IMR-90 (cell line): ENCODE data around the gene OSBPL1A. TPM values are rescaled to one million over a fixed set of nuclear protein-coding genes. Genes with fewer than 3 reads are reported as not detected.

Experiments used
- ATAC-seq: fragments of 200-7000 bp; cut with Tn5 transposase; 2 replicates; pipeline ENCODE4 v1.9.1; 2020; ENCODE audit warnings: low read depth, mild to moderate bottlenecking, moderate library complexity
- BruUV-seq: library from RNA; stranded (reverse); fragments of 400-500 nt; replicated peaks from 2 replicates; lab custom pipeline; 2021; lab: Mats Ljungman, UMichigan
- CTCF ChIA-PET: fragments of 300-600 bp; formaldehyde crosslinking; extraction: SDS; loops from one replicate; lab custom pipeline; 2021; ENCODE audit warnings: antibody characterized with exemption; lab: Yijun Ruan, JAX
- POLR2A ChIA-PET: fragments of 300-600 bp; sonication (Branson Sonifier 250); formaldehyde crosslinking; loops from one replicate; lab custom pipeline; 2022; ENCODE audit warnings: antibody characterized with exemption; ENCODE audit not compliant: unreplicated experiment; lab: Charles Lee
- DNase-seq: peaks from one replicate; pipeline ENCODE4 v3.0.0; 2013
- H2AFZ ChIP-seq: replicated peaks from 2 replicates; pipeline ENCODE3; 2013; ENCODE audit warnings: low read length, mild to moderate bottlenecking; ENCODE audit not compliant: poor library complexity
- H2AK5ac ChIP-seq: 2 replicates; pipeline ENCODE4 v1.6.1; 2013; ENCODE audit warnings: low read depth, low read length, inconsistent platforms
- H2AK9ac ChIP-seq: replicated peaks from 2 replicates; pipeline ENCODE3; 2013; ENCODE audit warnings: mild to moderate bottlenecking, low read depth, low read length, moderate library complexity; ENCODE audit not compliant: poor library complexity
- H2BK120ac ChIP-seq: 2 replicates; pipeline ENCODE4 v1.6.1; 2013; ENCODE audit warnings: low read depth, low read length, inconsistent platforms
- H2BK15ac ChIP-seq: 3 replicates; pipeline ENCODE4 v1.6.1; 2013; ENCODE audit warnings: low read depth, low read length, inconsistent platforms
- H2BK20ac ChIP-seq: 2 replicates; pipeline ENCODE4 v1.6.1; 2013; ENCODE audit warnings: low read depth, mild to moderate bottlenecking, inconsistent platforms, low read length, moderate library complexity
- H2BK5ac ChIP-seq: 2 replicates; pipeline ENCODE4 v1.6.1; 2013; ENCODE audit warnings: mild to moderate bottlenecking, low read depth, low read length, inconsistent platforms; ENCODE audit not compliant: poor library complexity, severe bottlenecking
- H3K14ac ChIP-seq: replicated peaks from 2 replicates; pipeline ENCODE4 v1.6.1; 2013; ENCODE audit warnings: low read depth, low read length, inconsistent platforms
- H3K18ac ChIP-seq: 2 replicates; pipeline ENCODE4 v1.6.1; 2013; ENCODE audit warnings: low read depth, low read length, control low read depth
- H3K23ac ChIP-seq: 2 replicates; pipeline ENCODE4 v1.6.1; 2013; ENCODE audit warnings: low read depth, low read length, inconsistent platforms
- H3K27ac ChIP-seq: 2 replicates; pipeline ENCODE4 v1.5.1; 2013; ENCODE audit warnings: mild to moderate bottlenecking, control low read depth, low read length; ENCODE audit not compliant: insufficient read depth
- H3K27me3 ChIP-seq: 2 replicates; pipeline ENCODE4 v1.6.1; 2013; ENCODE audit warnings: low read length; ENCODE audit not compliant: control insufficient read depth, insufficient read depth
- H3K36me3 ChIP-seq: 2 replicates; pipeline ENCODE4 v1.6.1; 2013; ENCODE audit warnings: low read length, mixed read lengths; ENCODE audit not compliant: control insufficient read depth, insufficient read depth
- H3K4ac ChIP-seq: 2 replicates; pipeline ENCODE4 v1.6.1; 2013; ENCODE audit warnings: low read depth, low read length, inconsistent platforms
- H3K4me1 ChIP-seq: 2 replicates; pipeline ENCODE4 v1.6.1; 2013; ENCODE audit warnings: low read length, mixed read lengths; ENCODE audit not compliant: control insufficient read depth, insufficient read depth
- H3K4me2 ChIP-seq: 2 replicates; pipeline ENCODE4 v1.6.1; 2013; ENCODE audit warnings: low read depth, mild to moderate bottlenecking, control low read depth, low read length, moderate library complexity
- H3K4me3 ChIP-seq: 2 replicates; pipeline ENCODE4 v1.5.1; 2013; ENCODE audit warnings: low read depth, mild to moderate bottlenecking, control low read depth, low read length, moderate library complexity; ENCODE audit not compliant: insufficient read depth
- H3K56ac ChIP-seq: 2 replicates; pipeline ENCODE4 v1.6.1; 2013; ENCODE audit warnings: low read length, inconsistent platforms; ENCODE audit not compliant: insufficient read depth; ENCODE audit errors: extremely low read depth
- H3K79me1 ChIP-seq, 2 experiments: 2 replicates each; pipeline ENCODE4 v1.6.1; 2013; ENCODE audit warnings: low read length in 2 of 2, inconsistent platforms in 1 of 2, low read depth in 1 of 2
- H3K9ac ChIP-seq: 2 replicates; pipeline ENCODE4 v1.6.1; 2013; ENCODE audit warnings: low read depth, low read length, control low read depth
- H3K9me1 ChIP-seq: 2 replicates; pipeline ENCODE4 v1.6.1; 2013; ENCODE audit warnings: low read length, inconsistent platforms; ENCODE audit not compliant: insufficient read depth
- H3K9me3 ChIP-seq: 2 replicates; pipeline ENCODE4 v1.6.1; 2013; ENCODE audit warnings: low read length; ENCODE audit not compliant: control insufficient read depth, insufficient read depth
- H4K20me1 ChIP-seq: 2 replicates; pipeline ENCODE4 v1.6.1; 2013; ENCODE audit warnings: low read length, inconsistent platforms; ENCODE audit not compliant: insufficient read depth
- H4K5ac ChIP-seq: 2 replicates; pipeline ENCODE4 v1.6.1; 2013; ENCODE audit warnings: mild to moderate bottlenecking, low read depth, low read length, control low read depth
- H4K8ac ChIP-seq, 2 experiments: 2 replicates each; pipeline ENCODE4 v1.6.1; 2013; ENCODE audit warnings: low read depth in 2 of 2, low read length in 2 of 2, control low read depth in 1 of 2, inconsistent platforms in 1 of 2
- H4K91ac ChIP-seq: 2 replicates; pipeline ENCODE4 v1.6.1; 2013; ENCODE audit warnings: low read depth, low read length, inconsistent platforms; ENCODE audit not compliant: insufficient read depth
- BHLHE40 ChIP-seq: fragments of 150-350 bp; IDR thresholded peaks from 2 replicates; pipeline ENCODE4 v1.6.1; 2016; ENCODE audit warnings: mild to moderate bottlenecking, low read depth, low read length
- CEBPB ChIP-seq: IDR thresholded peaks from 2 replicates; pipeline ENCODE4 v1.6.1; 2012; ENCODE audit warnings: low read depth, low read length, improper control_type of control experiment
- CHD1 ChIP-seq: IDR thresholded peaks from 2 replicates; pipeline ENCODE4 v1.6.1; 2012; ENCODE audit warnings: low read depth, low read length, improper control_type of control experiment
- FOS ChIP-seq: fragments of 150-350 bp; IDR thresholded peaks from 2 replicates; pipeline ENCODE4 v1.6.1; 2016; ENCODE audit warnings: low read depth, low read length
- MAFK ChIP-seq: IDR thresholded peaks from 2 replicates; pipeline ENCODE4 v1.6.1; 2012; ENCODE audit warnings: low read depth, low read length, improper control_type of control experiment
- MAZ ChIP-seq: IDR thresholded peaks from 2 replicates; pipeline ENCODE4 v1.6.1; 2012; ENCODE audit warnings: low read depth, mild to moderate bottlenecking, low read length, improper control_type of control experiment, moderate library complexity, borderline replicate concordance
- MXI1 ChIP-seq: IDR thresholded peaks from 2 replicates; pipeline ENCODE4 v1.6.1; 2012; ENCODE audit warnings: low read depth, mild to moderate bottlenecking, low read length, moderate library complexity, borderline replicate concordance
- NFE2L2 ChIP-seq: fragments of 150-350 bp; IDR thresholded peaks from 2 replicates; pipeline ENCODE4 v1.6.1; 2016; ENCODE audit warnings: low read depth, mild to moderate bottlenecking, low read length
- POLR2A ChIP-seq: IDR thresholded peaks from 2 replicates; pipeline ENCODE4 v1.6.1; 2012; ENCODE audit warnings: mild to moderate bottlenecking, low read depth, low read length
- RAD21 ChIP-seq: IDR thresholded peaks from 2 replicates; pipeline ENCODE4 v1.6.1; 2012; ENCODE audit warnings: low read length, improper control_type of control experiment
- RCOR1 ChIP-seq: IDR thresholded peaks from 2 replicates; pipeline ENCODE4 v1.6.1; 2012; ENCODE audit warnings: mild to moderate bottlenecking, low read length, improper control_type of control experiment; ENCODE audit not compliant: insufficient replicate concordance
- RFX5 ChIP-seq: IDR thresholded peaks from 2 replicates; pipeline ENCODE4 v1.8.0; 2012; ENCODE audit warnings: low read depth, mild to moderate bottlenecking, low read length, moderate library complexity
- SMC3 ChIP-seq: fragments of 150-350 bp; IDR thresholded peaks from 2 replicates; pipeline ENCODE4 v1.6.1; 2016; ENCODE audit warnings: low read depth, mild to moderate bottlenecking, antibody characterized with exemption, low read length, moderate library complexity
- WGBS, 2 experiments: methylation state at CpG; one replicate each; pipeline versions ENCODE4 v1.1.5 to v1.1.7; 2013; ENCODE audit warnings: missing lambda C conversion rate in 2 of 2; ENCODE audit not compliant: insufficient read length in 1 of 2; ENCODE audit errors: extremely low coverage in 2 of 2; 5-methylcytosine and 5-hydroxymethylcytosine counted together
- dilution Hi-C: fragments of 300-500 bp; cut with HindIII; formaldehyde crosslinking; loops from one replicate; pipeline ENCODE4 v1.14.3; 2018; ENCODE audit warnings: low sequenced_read_pairs; ENCODE audit not compliant: unreplicated experiment
- in situ Hi-C: fragments of 300-500 bp; cut with MboI; formaldehyde crosslinking; loops from 3 replicates; pipeline ENCODE4 v1.14.3; 2019; ENCODE audit warnings: low sequenced_read_pairs, inconsistent platforms, mixed read lengths
- intact Hi-C: fragments of 100-400 bp; cut with micrococcal nuclease; formaldehyde crosslinking; loops from 2 replicates; pipeline ENCODE4 v1.10.0; 2022
- polyA plus RNA-seq, 3 experiments: library from polyadenylated mRNA; depleted of rRNA; stranded (reverse); fragments of >200 nt; gene quantifications; 2 replicates each; pipeline ENCODE4 v1.2.3, GENCODE V29; 2012; ENCODE audit warnings: low replicate concordance in 1 of 3
- total RNA-seq: library from RNA; depleted of rRNA; stranded (reverse); fragments of >200 nt; gene quantifications from 2 replicates; pipeline ENCODE4 v1.2.3, GENCODE V29; 2012
- TF ChIP-seq, protein P1 (sequence below): fragments of 150-350 bp; IDR thresholded peaks from 2 replicates; pipeline ENCODE4 v1.6.1; 2016; ENCODE audit warnings: low read depth, mild to moderate bottlenecking, low read length, moderate library complexity, borderline replicate concordance
- TF ChIP-seq, protein P2 (sequence below): conservative IDR thresholded peaks from 2 replicates; pipeline ENCODE4 v1.5.1; 2012; ENCODE audit warnings: mild to moderate bottlenecking, low read depth, low read length, improper control_type of control experiment

Gene OSBPL1A
- total and polyA plus RNA-seq, 2 of the 4 experiments (the other 2 are of a cell fraction) = 29.4 to 70.4 TPM

DNA sequence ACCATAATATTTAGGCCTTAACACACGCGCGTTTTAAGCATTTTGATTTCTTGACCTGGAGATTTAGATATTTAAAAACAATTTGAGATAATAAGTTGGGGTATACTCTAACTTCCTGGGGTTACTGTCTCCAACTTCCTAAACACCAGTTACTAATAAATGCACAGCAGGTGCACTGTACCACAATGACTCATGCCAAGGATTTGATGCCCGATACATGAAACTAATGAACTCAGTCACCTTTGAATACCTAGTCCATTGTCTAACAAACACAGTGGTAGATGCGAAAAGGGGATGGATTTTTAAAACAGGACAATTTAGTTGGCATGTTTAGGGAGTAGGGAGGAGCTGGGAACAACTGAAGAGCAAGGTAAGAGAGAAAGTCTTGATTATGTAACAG lies 237.5 kb downstream of the OSBPL1A start:
- Histone ChIP-seq H2BK15ac (no peak overlapping the region), H2BK5ac (no peak overlapping the region), H3K9me1 (peaks cover 4% of the 10 kb centered on the region), H4K20me1 (no peaks in the 10 kb centered on the region), H4K91ac (no peak overlapping the region), H2BK20ac (no peak overlapping the region), H2AK5ac (no peak overlapping the region), H2BK120ac (no peak overlapping the region), H3K9me3 (no peaks in the 10 kb centered on the region), H3K79me1 (no peaks in the 10 kb centered on the region), H2AK9ac (no peak overlapping the region), H3K27ac (no peak overlapping the region), H3K56ac (no peak overlapping the region), H2AFZ (no peak overlapping the region), H3K18ac (no peak overlapping the region), H3K4me3 (no peak overlapping the region), H3K4me2 (no peak overlapping the region), H3K4me1 (no peaks in the 10 kb centered on the region), H3K27me3 (no peaks in the 10 kb centered on the region), H3K23ac (no peak overlapping the region), H3K36me3 (peaks cover 23% of the 10 kb centered on the region), H4K8ac (no peak overlapping the region), H3K14ac (no peak overlapping the region), H4K5ac (no peak overlapping the region), H3K9ac (no peak overlapping the region), H3K4ac (no peak overlapping the region)
- DNase-seq = no peak
- in situ Hi-C loops (no loop called here), intact Hi-C loops (no loop called here), dilution Hi-C loops (no loop called here)
- ATAC-seq = no peak
- ChIA-PET POLR2A (no interaction called here), CTCF (no interaction called here)
- TF ChIP-seq RAD21 (no peak), MAFK (no peak), RFX5 (no peak), MXI1 (no peak), SMC3 (no peak), CEBPB (no peak), NFE2L2 (no peak), CHD1 (no peak), FOS (no peak), RCOR1 (no peak), MAZ (no peak), POLR2A (no peak), BHLHE40 (no peak)
- TF ChIP-seq, protein P1, sequence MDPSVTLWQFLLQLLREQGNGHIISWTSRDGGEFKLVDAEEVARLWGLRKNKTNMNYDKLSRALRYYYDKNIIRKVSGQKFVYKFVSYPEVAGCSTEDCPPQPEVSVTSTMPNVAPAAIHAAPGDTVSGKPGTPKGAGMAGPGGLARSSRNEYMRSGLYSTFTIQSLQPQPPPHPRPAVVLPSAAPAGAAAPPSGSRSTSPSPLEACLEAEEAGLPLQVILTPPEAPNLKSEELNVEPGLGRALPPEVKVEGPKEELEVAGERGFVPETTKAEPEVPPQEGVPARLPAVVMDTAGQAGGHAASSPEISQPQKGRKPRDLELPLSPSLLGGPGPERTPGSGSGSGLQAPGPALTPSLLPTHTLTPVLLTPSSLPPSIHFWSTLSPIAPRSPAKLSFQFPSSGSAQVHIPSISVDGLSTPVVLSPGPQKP = no peak
- TF ChIP-seq, protein P2, sequence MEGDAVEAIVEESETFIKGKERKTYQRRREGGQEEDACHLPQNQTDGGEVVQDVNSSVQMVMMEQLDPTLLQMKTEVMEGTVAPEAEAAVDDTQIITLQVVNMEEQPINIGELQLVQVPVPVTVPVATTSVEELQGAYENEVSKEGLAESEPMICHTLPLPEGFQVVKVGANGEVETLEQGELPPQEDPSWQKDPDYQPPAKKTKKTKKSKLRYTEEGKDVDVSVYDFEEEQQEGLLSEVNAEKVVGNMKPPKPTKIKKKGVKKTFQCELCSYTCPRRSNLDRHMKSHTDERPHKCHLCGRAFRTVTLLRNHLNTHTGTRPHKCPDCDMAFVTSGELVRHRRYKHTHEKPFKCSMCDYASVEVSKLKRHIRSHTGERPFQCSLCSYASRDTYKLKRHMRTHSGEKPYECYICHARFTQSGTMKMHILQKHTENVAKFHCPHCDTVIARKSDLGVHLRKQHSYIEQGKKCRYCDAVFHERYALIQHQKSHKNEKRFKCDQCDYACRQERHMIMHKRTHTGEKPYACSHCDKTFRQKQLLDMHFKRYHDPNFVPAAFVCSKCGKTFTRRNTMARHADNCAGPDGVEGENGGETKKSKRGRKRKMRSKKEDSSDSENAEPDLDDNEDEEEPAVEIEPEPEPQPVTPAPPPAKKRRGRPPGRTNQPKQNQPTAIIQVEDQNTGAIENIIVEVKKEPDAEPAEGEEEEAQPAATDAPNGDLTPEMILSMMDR = no peak
- no CpG with 5 or more reads among the region's 5 CpGs for WGBS, 2 experiments
- BruUV-seq = no TSS peak
